ENCODE results near the gene GPBP1.
"Not testable (repeated sequence)": the region's sequence is repeated elsewhere in the genome, so short reads cannot be mapped to it uniquely, and the experiment has no call there.

The GPBP1 gene

GRCh38 chr5:57190593-57190992 lies 16.7 kb downstream of the GPBP1 start:
- no peak for TF ChIP-seq ZNF274 (IDR thresholded peaks at IDR 0.05; ENCODE audit: low read depth, low read length)
- no peak for TF ChIP-seq YY1 (IDR thresholded peaks at IDR 0.05; ENCODE audit: insufficient read depth, insufficient read length)
- TF ChIP-seq SUZ12 (IDR thresholded peaks at IDR 0.05; ENCODE audit: extremely low read depth, insufficient read depth, insufficient read length), result no peak
- Histone ChIP-seq H3K9ac (ENCODE audit: insufficient read length, low read depth) (no peak overlapping the region), H3K4me3 (ENCODE audit: insufficient read length, low read depth) (no peak overlapping the region), H3K9me3 (ENCODE audit: insufficient read depth, low read length) (no peaks in the 10 kb centered on the region), H3K27me3 (ENCODE audit: insufficient read depth, insufficient read length) (no peaks in the 10 kb centered on the region), H3K36me3 (ENCODE audit: insufficient read depth, insufficient read length, low read length) (peaks cover 23% of the 10 kb centered on the region), H3K4me1 (ENCODE audit: insufficient read depth, insufficient read length) (no peaks in the 10 kb centered on the region)
- DNase-seq (ENCODE audit: low read depth, low spot score), result no peak

GRCh38 chr5:57191163-57191562 lies 17.3 kb downstream of the GPBP1 start:
- H3K4me1 ChIP-seq (ENCODE audit: insufficient read depth, insufficient read length), result no peaks in the 10 kb centered on the region
- H3K9me3 ChIP-seq (ENCODE audit: insufficient read depth, low read length), result no peaks in the 10 kb centered on the region
- DNase-seq (ENCODE audit: low read depth, low spot score), result no peak
- H3K9ac ChIP-seq (ENCODE audit: insufficient read length, low read depth), result no peak overlapping the region
- H3K4me3 ChIP-seq (ENCODE audit: insufficient read length, low read depth), result no peak overlapping the region
- TF ChIP-seq SUZ12 (IDR thresholded peaks at IDR 0.05; ENCODE audit: extremely low read depth, insufficient read depth, insufficient read length) (no peak), YY1 (IDR thresholded peaks at IDR 0.05; ENCODE audit: insufficient read depth, insufficient read length) (no peak), ZNF274 (IDR thresholded peaks at IDR 0.05; ENCODE audit: low read depth, low read length) (no peak)
- peaks cover 26% of the 10 kb centered on the region for H3K36me3 ChIP-seq (ENCODE audit: insufficient read depth, insufficient read length, low read length)
- no peaks in the 10 kb centered on the region for H3K27me3 ChIP-seq (ENCODE audit: insufficient read depth, insufficient read length)

GRCh38 chr5:57191986-57192385 lies 18.1 kb downstream of the GPBP1 start:
- no peak for TF ChIP-seq SUZ12 (IDR thresholded peaks at IDR 0.05; ENCODE audit: extremely low read depth, insufficient read depth, insufficient read length)
- no peak for TF ChIP-seq ZNF274 (IDR thresholded peaks at IDR 0.05; ENCODE audit: low read depth, low read length)
- TF ChIP-seq YY1 (IDR thresholded peaks at IDR 0.05; ENCODE audit: insufficient read depth, insufficient read length), result no peak
- H3K4me1 ChIP-seq (ENCODE audit: insufficient read depth, insufficient read length), result no peaks in the 10 kb centered on the region
- no peak overlapping the region for H3K4me3 ChIP-seq (ENCODE audit: insufficient read length, low read depth)
- H3K36me3 ChIP-seq (ENCODE audit: insufficient read depth, insufficient read length, low read length), result peaks cover 25% of the 10 kb centered on the region
- DNase-seq (ENCODE audit: low read depth, low spot score), result no peak
- H3K27me3 ChIP-seq (ENCODE audit: insufficient read depth, insufficient read length), result no peaks in the 10 kb centered on the region
- no peak overlapping the region for H3K9ac ChIP-seq (ENCODE audit: insufficient read length, low read depth)
- no peaks in the 10 kb centered on the region for H3K9me3 ChIP-seq (ENCODE audit: insufficient read depth, low read length)

- not testable (repeated sequence) for H3K4me3 ChIP-seq (ENCODE audit: insufficient read length, low read depth)
These were observed 19.0 kb downstream of the GPBP1 start for GRCh38 chr5:57192832-57193231.

GRCh38 chr5:57193757-57194413 lies 20.0 kb downstream of the GPBP1 start:
- Histone ChIP-seq H3K4me3 (ENCODE audit: insufficient read length, low read depth) (no peak overlapping the region), H3K36me3 (ENCODE audit: insufficient read depth, insufficient read length, low read length) (peaks cover 28% of the 10 kb centered on the region), H3K9ac (ENCODE audit: insufficient read length, low read depth) (no peak overlapping the region), H3K9me3 (ENCODE audit: insufficient read depth, low read length) (no peaks in the 10 kb centered on the region), H3K27me3 (ENCODE audit: insufficient read depth, insufficient read length) (no peaks in the 10 kb centered on the region), H3K4me1 (ENCODE audit: insufficient read depth, insufficient read length) (no peaks in the 10 kb centered on the region)
- TF ChIP-seq SUZ12 (IDR thresholded peaks at IDR 0.05; ENCODE audit: extremely low read depth, insufficient read depth, insufficient read length) (no peak), YY1 (IDR thresholded peaks at IDR 0.05; ENCODE audit: insufficient read depth, insufficient read length) (no peak)
- DNase-seq (ENCODE audit: low read depth, low spot score), result no peak

More at GRCh38 chr5:57192832-57193231, 19.0 kb downstream of the GPBP1 start:
- DNase-seq (ENCODE audit: low read depth, low spot score); H3K27me3 ChIP-seq (ENCODE audit: insufficient read depth, insufficient read length); H3K9me3 ChIP-seq (ENCODE audit: insufficient read depth, low read length); H3K9ac ChIP-seq (ENCODE audit: insufficient read length, low read depth); H3K4me1 ChIP-seq (ENCODE audit: insufficient read depth, insufficient read length): not testable (repeated sequence)
- H3K36me3 ChIP-seq (ENCODE audit: insufficient read depth, insufficient read length, low read length), result peaks cover 25% of the 10 kb centered on the region

GRCh38 chr5:57194653-57195052 lies 20.8 kb downstream of the GPBP1 start:
- H3K9me3 ChIP-seq (ENCODE audit: insufficient read depth, low read length), result no peaks in the 10 kb centered on the region
- TF ChIP-seq YY1 (IDR thresholded peaks at IDR 0.05; ENCODE audit: insufficient read depth, insufficient read length) (no peak), ZNF274 (IDR thresholded peaks at IDR 0.05; ENCODE audit: low read depth, low read length) (no peak), SUZ12 (IDR thresholded peaks at IDR 0.05; ENCODE audit: extremely low read depth, insufficient read depth, insufficient read length) (no peak)
- DNase-seq (ENCODE audit: low read depth, low spot score), result no peak
- no peaks in the 10 kb centered on the region for H3K4me1 ChIP-seq (ENCODE audit: insufficient read depth, insufficient read length)
- H3K4me3 ChIP-seq (ENCODE audit: insufficient read length, low read depth), result no peak overlapping the region
- peaks cover 28% of the 10 kb centered on the region for H3K36me3 ChIP-seq (ENCODE audit: insufficient read depth, insufficient read length, low read length)
- H3K9ac ChIP-seq (ENCODE audit: insufficient read length, low read depth), result no peak overlapping the region
- no peaks in the 10 kb centered on the region for H3K27me3 ChIP-seq (ENCODE audit: insufficient read depth, insufficient read length)

- no peak overlapping the region for H3K4me3 ChIP-seq (ENCODE audit: insufficient read length, low read depth)
- no peak for TF ChIP-seq YY1 (IDR thresholded peaks at IDR 0.05; ENCODE audit: insufficient read depth, insufficient read length)
- no peak for TF ChIP-seq SUZ12 (IDR thresholded peaks at IDR 0.05; ENCODE audit: extremely low read depth, insufficient read depth, insufficient read length)
- no peak for TF ChIP-seq ZNF274 (IDR thresholded peaks at IDR 0.05; ENCODE audit: low read depth, low read length)
- peaks cover 28% of the 10 kb centered on the region for H3K36me3 ChIP-seq (ENCODE audit: insufficient read depth, insufficient read length, low read length)
- H3K4me1 ChIP-seq (ENCODE audit: insufficient read depth, insufficient read length), result no peaks in the 10 kb centered on the region
- H3K9me3 ChIP-seq (ENCODE audit: insufficient read depth, low read length), result no peaks in the 10 kb centered on the region
- DNase-seq (ENCODE audit: low read depth, low spot score), result no peak
- H3K27me3 ChIP-seq (ENCODE audit: insufficient read depth, insufficient read length), result no peaks in the 10 kb centered on the region
- H3K9ac ChIP-seq (ENCODE audit: insufficient read length, low read depth), result no peak overlapping the region
These were observed 21.2 kb downstream of the GPBP1 start for GRCh38 chr5:57195060-57195459.
